Endodermal cell (in vitro differentiated cells): ENCODE results near the gene MYO16. TPM values are rescaled to one million over a fixed set of nuclear protein-coding genes. Genes with fewer than 3 reads are reported as not detected.

Source experiments
- DNase-seq: peaks from one replicate; pipeline ENCODE4 v3.0.0-alpha.2; 2017
- H3K27ac ChIP-seq: 2 replicates; pipeline ENCODE4 v1.5.1; 2013; ENCODE audit warnings: mild to moderate bottlenecking, low read depth, low read length, moderate library complexity
- H3K27me3 ChIP-seq: 2 replicates; pipeline ENCODE4 v1.6.1; 2013; ENCODE audit warnings: mild to moderate bottlenecking, low read length, moderate library complexity; ENCODE audit not compliant: insufficient read depth, control insufficient read depth, poor library complexity, severe bottlenecking
- H3K36me3 ChIP-seq: 2 replicates; pipeline ENCODE4 v1.7.0; 2013; ENCODE audit warnings: mild to moderate bottlenecking, low read length, moderate library complexity; ENCODE audit not compliant: control insufficient read depth, insufficient read depth
- H3K4me1 ChIP-seq: one replicate; pipeline ENCODE4 v1.7.0; 2013; ENCODE audit warnings: low read length; ENCODE audit not compliant: control insufficient read depth, insufficient read depth
- H3K4me3 ChIP-seq: 2 replicates; pipeline ENCODE4 v1.5.1; 2013; ENCODE audit warnings: mild to moderate bottlenecking, low read length, moderate library complexity
- H3K9ac ChIP-seq: 2 replicates; pipeline ENCODE4 v1.6.1; 2013; ENCODE audit warnings: mild to moderate bottlenecking, low read length, moderate library complexity; ENCODE audit not compliant: poor library complexity, severe bottlenecking; ENCODE audit errors: extremely low read depth
- H3K9me3 ChIP-seq: 2 replicates; pipeline ENCODE4 v1.6.1; 2013; ENCODE audit warnings: mild to moderate bottlenecking, low read length, moderate library complexity; ENCODE audit not compliant: control insufficient read depth
- H3K27ac Mint-ChIP-seq: 2 replicates; pipeline ENCODE4 v1.8.0; 2020; ENCODE audit warnings: mixed read lengths
- H3K27me3 Mint-ChIP-seq: 2 replicates; pipeline ENCODE4 v1.8.0; 2021; ENCODE audit warnings: mild to moderate bottlenecking, mixed read lengths; ENCODE audit not compliant: insufficient read depth
- H3K36me3 Mint-ChIP-seq: 2 replicates; pipeline ENCODE4 v1.8.0; 2020; ENCODE audit warnings: low read depth, mixed read lengths
- H3K4me1 Mint-ChIP-seq: 2 replicates; pipeline ENCODE4 v1.8.0; 2020; ENCODE audit warnings: mixed read lengths
- H3K4me3 Mint-ChIP-seq: 2 replicates; pipeline ENCODE4 v1.8.0; 2020; ENCODE audit warnings: mild to moderate bottlenecking, moderate library complexity, mixed read lengths
- H3K9me3 Mint-ChIP-seq: 2 replicates; pipeline ENCODE4 v1.8.0; 2020; ENCODE audit warnings: mild to moderate bottlenecking, mixed read lengths
- WGBS, 2 experiments: methylation state at CpG; one replicate each; pipeline versions ENCODE4 v1.1.5 to v1.1.7; 2013; ENCODE audit warnings: missing lambda C conversion rate in 2 of 2, mixed read lengths in 1 of 2; ENCODE audit not compliant: insufficient coverage in 1 of 2, insufficient read length in 1 of 2; 5-methylcytosine and 5-hydroxymethylcytosine counted together
- total RNA-seq, 2 donors: library from RNA; stranded (reverse); fragmentation: NEBNext Ultra II Directional in 1 of 2; extraction: Animal tissue kit (Norgen Biotek cat#: 25700) in 1 of 2; gene quantifications; 2 replicates in 1 of 2; 3 replicates in 1 of 2; pipeline ENCODE4 v1.2.1, GENCODE V29; 2021
- TF ChIP-seq, protein P1 (sequence below): fragments of 200-600 bp; sonication (generic); conservative IDR thresholded peaks from 2 replicates; pipeline ENCODE4 v1.5.0; 2021; ENCODE audit warnings: antibody characterized with exemption, mild to moderate bottlenecking

The MYO16 gene
- total RNA-seq, 2 donors from 2014 or later = 0.70 to 1.2 TPM

DNA sequence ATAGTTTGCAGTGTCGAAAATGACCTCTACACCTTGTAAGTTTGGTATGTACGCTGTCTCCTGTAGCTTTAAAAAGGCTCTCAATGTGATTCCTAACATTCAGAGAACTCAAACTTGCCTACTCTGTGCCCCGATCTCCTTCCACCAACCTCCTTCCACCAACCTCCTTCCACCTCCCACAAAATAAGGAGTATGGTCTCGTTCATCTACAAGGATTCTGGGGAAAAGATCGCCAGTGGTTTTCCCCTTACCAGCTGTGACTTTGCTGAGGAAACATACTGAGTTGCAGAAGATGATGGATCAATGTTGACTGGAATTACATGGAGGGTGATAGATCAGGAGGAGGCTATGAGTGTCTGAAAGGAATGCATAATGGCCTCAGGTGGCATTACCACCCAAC, 16.0 kb downstream of the MYO16 start:
- no peaks in the 10 kb centered on the region for H3K36me3 ChIP-seq
- H3K27me3 ChIP-seq = no peaks in the 10 kb centered on the region
- H3K9ac ChIP-seq = no peak overlapping the region
- no peak overlapping the region for H3K27ac ChIP-seq
- 86 to 94% methylated on average over 2 to 5 of the region's 5 CpGs for WGBS, 2 experiments
- H3K9me3 Mint-ChIP-seq = no peaks in the 10 kb centered on the region
- H3K27me3 Mint-ChIP-seq = no peaks in the 10 kb centered on the region
- H3K27ac Mint-ChIP-seq = no peak overlapping the region
- no peaks in the 10 kb centered on the region for H3K4me1 ChIP-seq
- no peaks in the 10 kb centered on the region for H3K36me3 Mint-ChIP-seq
- H3K4me3 Mint-ChIP-seq = no peak overlapping the region
- no peaks in the 10 kb centered on the region for H3K4me1 Mint-ChIP-seq
- TF ChIP-seq, protein P1, sequence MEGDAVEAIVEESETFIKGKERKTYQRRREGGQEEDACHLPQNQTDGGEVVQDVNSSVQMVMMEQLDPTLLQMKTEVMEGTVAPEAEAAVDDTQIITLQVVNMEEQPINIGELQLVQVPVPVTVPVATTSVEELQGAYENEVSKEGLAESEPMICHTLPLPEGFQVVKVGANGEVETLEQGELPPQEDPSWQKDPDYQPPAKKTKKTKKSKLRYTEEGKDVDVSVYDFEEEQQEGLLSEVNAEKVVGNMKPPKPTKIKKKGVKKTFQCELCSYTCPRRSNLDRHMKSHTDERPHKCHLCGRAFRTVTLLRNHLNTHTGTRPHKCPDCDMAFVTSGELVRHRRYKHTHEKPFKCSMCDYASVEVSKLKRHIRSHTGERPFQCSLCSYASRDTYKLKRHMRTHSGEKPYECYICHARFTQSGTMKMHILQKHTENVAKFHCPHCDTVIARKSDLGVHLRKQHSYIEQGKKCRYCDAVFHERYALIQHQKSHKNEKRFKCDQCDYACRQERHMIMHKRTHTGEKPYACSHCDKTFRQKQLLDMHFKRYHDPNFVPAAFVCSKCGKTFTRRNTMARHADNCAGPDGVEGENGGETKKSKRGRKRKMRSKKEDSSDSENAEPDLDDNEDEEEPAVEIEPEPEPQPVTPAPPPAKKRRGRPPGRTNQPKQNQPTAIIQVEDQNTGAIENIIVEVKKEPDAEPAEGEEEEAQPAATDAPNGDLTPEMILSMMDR = no peak
- DNase-seq = no peak
- H3K9me3 ChIP-seq = no peaks in the 10 kb centered on the region
- H3K4me3 ChIP-seq = no peak overlapping the region

DNA sequence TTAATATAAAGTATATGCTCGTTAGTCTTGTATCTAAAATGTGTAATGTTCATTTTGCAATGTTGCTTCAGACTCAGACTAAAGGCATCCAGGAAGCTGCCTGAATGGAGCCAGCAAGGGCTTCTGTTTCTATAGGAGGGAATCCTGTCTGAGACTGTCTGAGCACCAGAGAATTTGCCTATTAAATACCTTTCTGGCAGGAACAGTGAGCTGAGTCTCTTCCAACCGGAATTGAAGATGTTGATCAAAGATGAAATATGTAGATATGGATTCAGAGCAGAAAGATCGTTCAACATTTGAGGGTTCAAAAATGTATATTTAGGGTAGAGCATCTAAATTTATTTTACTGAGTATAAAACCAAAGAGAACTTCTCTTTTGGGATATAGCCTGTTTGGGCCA, 20.9 kb downstream of the MYO16 start:
- 50 to 76% methylated on average over 2 to 3 of the region's 3 CpGs for WGBS, 2 experiments
- H3K4me1 ChIP-seq = no peaks in the 10 kb centered on the region
- no peaks in the 10 kb centered on the region for H3K27me3 Mint-ChIP-seq
- no peak overlapping the region for H3K4me3 Mint-ChIP-seq
- no peaks in the 10 kb centered on the region for H3K4me1 Mint-ChIP-seq
- no peak overlapping the region for H3K9ac ChIP-seq
- no peaks in the 10 kb centered on the region for H3K9me3 ChIP-seq
- H3K27ac Mint-ChIP-seq = no peak overlapping the region
- no peak for DNase-seq
- no peaks in the 10 kb centered on the region for H3K9me3 Mint-ChIP-seq
- no peaks in the 10 kb centered on the region for H3K36me3 ChIP-seq
- TF ChIP-seq, protein P1 = no peak
- no peak overlapping the region for H3K27ac ChIP-seq
- H3K36me3 Mint-ChIP-seq = no peaks in the 10 kb centered on the region
- H3K27me3 ChIP-seq = no peaks in the 10 kb centered on the region
- no peak overlapping the region for H3K4me3 ChIP-seq

DNA sequence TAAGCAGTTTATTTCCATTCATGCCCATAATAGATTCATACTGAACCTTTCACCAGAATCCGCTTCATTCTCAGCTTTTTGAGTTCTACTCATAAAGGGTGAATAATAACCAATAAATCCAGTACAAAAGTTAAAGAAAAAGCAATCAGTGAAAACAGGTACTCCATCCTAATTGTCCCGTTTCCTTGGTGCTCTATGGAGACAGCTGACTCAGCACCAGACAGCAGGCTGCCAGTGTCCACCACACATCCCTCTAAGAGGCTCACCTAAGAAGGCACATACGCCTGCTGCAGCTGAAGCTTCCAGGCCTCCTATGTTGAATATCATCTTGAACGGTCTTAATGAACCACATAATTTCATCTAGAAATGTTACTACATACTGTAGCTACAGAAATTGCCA, 27.3 kb downstream of the MYO16 start:
- Histone ChIP-seq H3K9ac (no peak overlapping the region), H3K9me3 (no peaks in the 10 kb centered on the region), H3K36me3 (no peaks in the 10 kb centered on the region), H3K4me1 (no peaks in the 10 kb centered on the region), H3K27ac (no peak overlapping the region), H3K27me3 (no peaks in the 10 kb centered on the region), H3K4me3 (no peak overlapping the region)
- H3K27ac Mint-ChIP-seq = no peak overlapping the region
- H3K4me1 Mint-ChIP-seq = no peaks in the 10 kb centered on the region
- no peak for DNase-seq
- no peaks in the 10 kb centered on the region for H3K36me3 Mint-ChIP-seq
- peaks cover 5% of the 10 kb centered on the region for H3K9me3 Mint-ChIP-seq
- H3K4me3 Mint-ChIP-seq = no peak overlapping the region
- TF ChIP-seq, protein P1 = no peak
- 78 to 91% methylated on average over 2 to 4 of the region's 4 CpGs for WGBS, 2 experiments
- H3K27me3 Mint-ChIP-seq = no peaks in the 10 kb centered on the region
